ENCODE data around the gene FGD2. TPM values are rescaled to one million over a fixed set of nuclear protein-coding genes. Genes with fewer than 3 reads are reported as not detected.

Gene FGD2, protein sequence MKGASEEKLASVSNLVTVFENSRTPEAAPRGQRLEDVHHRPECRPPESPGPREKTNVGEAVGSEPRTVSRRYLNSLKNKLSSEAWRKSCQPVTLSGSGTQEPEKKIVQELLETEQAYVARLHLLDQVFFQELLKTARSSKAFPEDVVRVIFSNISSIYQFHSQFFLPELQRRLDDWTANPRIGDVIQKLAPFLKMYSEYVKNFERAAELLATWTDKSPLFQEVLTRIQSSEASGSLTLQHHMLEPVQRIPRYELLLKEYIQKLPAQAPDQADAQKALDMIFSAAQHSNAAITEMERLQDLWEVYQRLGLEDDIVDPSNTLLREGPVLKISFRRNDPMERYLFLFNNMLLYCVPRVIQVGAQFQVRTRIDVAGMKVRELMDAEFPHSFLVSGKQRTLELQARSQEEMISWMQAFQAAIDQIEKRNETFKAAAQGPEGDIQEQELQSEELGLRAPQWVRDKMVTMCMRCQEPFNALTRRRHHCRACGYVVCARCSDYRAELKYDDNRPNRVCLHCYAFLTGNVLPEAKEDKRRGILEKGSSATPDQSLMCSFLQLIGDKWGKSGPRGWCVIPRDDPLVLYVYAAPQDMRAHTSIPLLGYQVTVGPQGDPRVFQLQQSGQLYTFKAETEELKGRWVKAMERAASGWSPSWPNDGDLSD
- total RNA-seq (2022; extraction: Qiagen RNA extraction; ENCODE audit: low read depth) = not detected in 5 replicates

DNA sequence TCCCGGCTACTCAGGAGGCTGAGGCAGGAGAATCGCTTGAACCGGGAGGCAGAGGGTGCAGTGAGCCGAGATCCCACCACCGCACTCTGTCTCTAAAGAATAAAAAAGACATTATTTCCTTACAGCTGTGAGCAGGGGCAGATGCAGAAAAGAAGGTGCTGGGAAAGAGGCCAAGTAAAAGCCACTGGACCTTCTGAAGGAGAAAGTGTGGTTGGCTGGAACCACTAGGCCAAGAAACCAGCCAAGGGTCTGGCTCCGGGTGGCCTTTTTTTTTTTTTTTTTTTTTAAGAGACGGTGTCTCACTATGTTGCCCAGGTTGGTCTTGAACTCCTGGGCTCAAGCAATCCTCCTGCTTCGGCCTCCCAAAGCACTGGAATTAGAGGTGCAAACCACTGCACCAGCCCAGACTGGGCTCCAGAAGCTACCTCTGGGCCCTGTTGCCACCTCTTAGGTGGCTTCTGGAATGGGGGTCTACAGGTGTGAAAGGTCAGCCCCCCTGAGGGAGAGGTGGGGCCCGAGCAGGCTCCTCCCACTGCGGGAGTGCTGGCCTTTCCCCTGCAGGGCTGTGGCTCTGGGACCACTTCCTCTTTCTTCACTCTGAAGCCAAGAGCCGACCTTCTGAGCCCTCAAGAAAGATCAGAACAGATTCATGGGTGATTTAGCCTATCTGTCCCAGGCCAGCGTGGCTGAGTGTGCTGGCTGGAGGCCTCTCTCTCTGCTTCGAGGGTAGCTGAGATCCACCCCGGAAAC is at the start of gene FGD2:
Gene FGD2, plus strand, starts transcription at position 595 of the 750 bp plus-strand sequence. CDS start 163 bp downstream, outside the sequence.

DNA sequence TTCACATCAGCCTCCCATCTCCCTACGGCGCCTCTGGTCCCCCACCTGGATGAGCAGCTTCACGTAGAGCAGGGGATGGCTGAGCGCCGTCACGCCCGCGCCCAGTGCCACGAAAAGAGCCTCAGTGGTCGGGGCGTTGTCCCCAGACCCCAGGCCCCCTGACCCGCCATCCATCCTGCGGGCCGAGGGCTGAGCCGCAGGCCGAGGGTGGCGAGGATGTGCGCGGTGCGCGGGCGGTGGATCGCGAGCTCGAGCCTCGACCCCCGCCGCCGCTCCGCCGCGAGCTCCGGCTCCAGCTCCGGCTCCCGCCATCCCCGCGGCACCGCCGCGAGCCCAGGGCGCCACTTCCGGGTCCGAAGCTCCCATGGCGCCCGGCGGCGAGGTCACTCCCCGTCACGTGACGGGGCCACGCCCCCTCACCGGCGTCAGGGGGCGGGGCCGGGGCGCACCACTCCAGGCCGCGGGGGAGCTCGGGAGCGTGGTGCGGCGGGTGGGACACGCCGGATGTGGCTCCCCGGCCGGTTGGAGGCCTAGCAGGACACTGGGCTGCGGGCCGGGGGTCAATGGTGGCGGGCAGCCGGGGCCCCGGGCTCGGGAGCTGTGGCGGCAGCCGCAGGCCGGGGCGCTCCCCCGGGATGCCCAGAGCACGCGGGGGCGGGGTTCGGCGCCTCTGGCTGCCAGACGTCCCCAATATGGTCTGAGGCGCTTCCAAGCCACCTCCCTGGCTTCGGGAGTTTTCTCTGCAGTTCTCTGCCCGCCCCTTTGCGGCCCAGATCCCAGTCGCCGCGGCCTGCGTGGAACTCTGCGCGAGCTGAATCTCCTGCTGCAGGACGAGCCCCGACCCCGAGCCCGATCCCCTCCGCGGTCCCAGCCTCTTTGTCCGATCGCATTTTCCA is 19.4 kb upstream of the FGD2 start, which contains the start of gene MTCH1:
Gene MTCH1, minus strand, starts transcription at position 389 of the 896 bp plus-strand sequence. Its CDS starts 23 bp downstream, at position 366.

Other genes starting within 250 kb of the FGD2 start
- 0.08 to 0.22 TPM (median 0.12 TPM) in 4 of 5 replicates, not detected in the other for gene CPNE5, start 166.2 kb upstream of the FGD2 start, total RNA-seq (2022; extraction: Qiagen RNA extraction; ENCODE audit: low read depth)
- gene PPIL1, start 130.9 kb upstream of the FGD2 start, total RNA-seq (2022; extraction: Qiagen RNA extraction; ENCODE audit: low read depth) = 44.2 to 47.9 TPM (median 46.6 TPM) in 5 replicates
- 15.5 to 19.3 TPM (median 17.5 TPM) in 5 replicates for gene C6orf89, start 119.7 kb upstream of the FGD2 start, total RNA-seq (2022; extraction: Qiagen RNA extraction; ENCODE audit: low read depth)
- not detected in 5 replicates for gene PI16, start 50.9 kb upstream of the FGD2 start, total RNA-seq (2022; extraction: Qiagen RNA extraction; ENCODE audit: low read depth)
- 112 to 139 TPM (median 133 TPM) in 5 replicates for gene MTCH1, start 19.5 kb upstream of the FGD2 start, total RNA-seq (2022; extraction: Qiagen RNA extraction; ENCODE audit: low read depth)
- 13.9 to 20.7 TPM (median 20.5 TPM) in 5 replicates for gene PIM1, start 164.5 kb downstream of the FGD2 start, total RNA-seq (2022; extraction: Qiagen RNA extraction; ENCODE audit: low read depth)